Glutamatergic neuron (in vitro differentiated cells): Measurements from ENCODE around the gene KIF5A. TPM values are rescaled to one million over a fixed set of nuclear protein-coding genes. Genes with fewer than 3 reads are reported as not detected.
A peak's percentile ranks its signal among the peaks of the same experiment; 100 is the strongest.

Experiments
- DNase-seq: peaks from one replicate; pipeline ENCODE4 v3.0.0; 2022
- H3K27ac Mint-ChIP-seq: one replicate; pipeline ENCODE4 v1.8.0; 2020; ENCODE audit warnings: mild to moderate bottlenecking, mixed read lengths, inconsistent platforms; ENCODE audit not compliant: unreplicated experiment
- H3K27me3 Mint-ChIP-seq: one replicate; pipeline ENCODE4 v1.8.0; 2020; ENCODE audit warnings: mild to moderate bottlenecking, moderate library complexity, mixed read lengths, inconsistent platforms; ENCODE audit not compliant: unreplicated experiment
- H3K36me3 Mint-ChIP-seq: one replicate; pipeline ENCODE4 v1.8.0; 2020; ENCODE audit warnings: mild to moderate bottlenecking, mixed read lengths, inconsistent platforms; ENCODE audit not compliant: unreplicated experiment
- H3K4me1 Mint-ChIP-seq: one replicate; pipeline ENCODE4 v1.8.0; 2020; ENCODE audit warnings: mild to moderate bottlenecking, low read depth, mixed read lengths, inconsistent platforms; ENCODE audit not compliant: unreplicated experiment
- H3K4me3 Mint-ChIP-seq: one replicate; pipeline ENCODE4 v1.8.0; 2020; ENCODE audit warnings: mild to moderate bottlenecking, mixed read lengths, inconsistent platforms; ENCODE audit not compliant: unreplicated experiment
- H3K9me3 Mint-ChIP-seq: one replicate; pipeline ENCODE4 v1.8.0; 2020; ENCODE audit warnings: mild to moderate bottlenecking, moderate library complexity, mixed read lengths, inconsistent platforms; ENCODE audit not compliant: unreplicated experiment
- CTCF ChIP-seq: fragments of 200-600 bp; sonication (generic); IDR thresholded peaks from one replicate; pipeline ENCODE4 v1.5.0; 2021; ENCODE audit not compliant: partially characterized antibody, unreplicated experiment
- total RNA-seq: library from RNA; stranded (reverse); fragmentation: NEBNext Ultra II Directional; extraction: Animal tissue kit (Norgen Biotek cat#: 25700); gene quantifications from one replicate; pipeline ENCODE4 v1.2.1, GENCODE V29; 2021; ENCODE audit not compliant: unreplicated experiment

The KIF5A gene
- total RNA-seq, 1 donor from 2014 or later, result 314 TPM

- peak overlapping the region; percentile 99 for H3K27ac Mint-ChIP-seq
- peaks cover 7% of the 10 kb centered on the region for H3K36me3 Mint-ChIP-seq
- DNase-seq, result peak; percentile 57
- H3K4me1 Mint-ChIP-seq, result peaks cover 34% of the 10 kb centered on the region
- peaks cover 38% of the 10 kb centered on the region for H3K27me3 Mint-ChIP-seq
- peak overlapping the region; percentile 88 for H3K4me3 Mint-ChIP-seq
- H3K9me3 Mint-ChIP-seq, result peaks cover 44% of the 10 kb centered on the region
- TF ChIP-seq CTCF, result no peak
Observed at GRCh38 chr12:57521525-57522010, 28.3 kb upstream of the KIF5A start.

- Mint-ChIP-seq H3K36me3 (peaks cover 7% of the 10 kb centered on the region), H3K27ac (peak within 1 kb of the TSS; percentile 99), H3K4me3 (peak within 1 kb of the TSS; percentile 90), H3K4me1 (peaks cover 32% of the 10 kb centered on the region), H3K27me3 (peaks cover 38% of the 10 kb centered on the region), H3K9me3 (peaks cover 43% of the 10 kb centered on the region)
- DNase-seq, result peak; percentile 95
- no peak for TF ChIP-seq CTCF
Observed at GRCh38 chr12:57522011-57522886, 27.6 kb upstream of the KIF5A start, which contains the start of gene MBD6. MBD6 (plus strand) TSS chr12:57522824; CDS start chr12:57524304, 1,480 bp downstream.

GRCh38 chr12:57522887-57523705 is 26.7 kb upstream of the KIF5A start:
- Mint-ChIP-seq H3K4me3 (peak overlapping the region; percentile 90), H3K9me3 (peaks cover 40% of the 10 kb centered on the region), H3K27ac (peak overlapping the region; percentile 88), H3K36me3 (peaks cover 7% of the 10 kb centered on the region), H3K27me3 (peaks cover 38% of the 10 kb centered on the region), H3K4me1 (peaks cover 27% of the 10 kb centered on the region)
- peak; percentile 64 for DNase-seq
- TF ChIP-seq CTCF, result no peak

GRCh38 chr12:57523706-57524614 is 25.9 kb upstream of the KIF5A start:
- DNase-seq, result no peak
- peaks cover 37% of the 10 kb centered on the region for H3K9me3 Mint-ChIP-seq
- H3K4me1 Mint-ChIP-seq, result peaks cover 22% of the 10 kb centered on the region
- TF ChIP-seq CTCF, result no peak
- H3K4me3 Mint-ChIP-seq, result peak overlapping the region; percentile 90
- H3K27me3 Mint-ChIP-seq, result peaks cover 36% of the 10 kb centered on the region
- peaks cover 4% of the 10 kb centered on the region for H3K36me3 Mint-ChIP-seq
- peak overlapping the region; percentile 88 for H3K27ac Mint-ChIP-seq
